Omental fat pad (tissue), 4 donors: ENCODE results near the gene LAMC1. TPM values are rescaled to one million over a fixed set of nuclear protein-coding genes. Genes with fewer than 3 reads are reported as not detected.
"Not testable (repeated sequence)": the region's sequence is repeated elsewhere in the genome, so short reads cannot be mapped to it uniquely, and the experiment has no call there.

Experiments used
- ATAC-seq: fragments of 150-250 bp; one replicate; pipeline ENCODE4 v1.9.1; 2016; ENCODE audit warnings: mild to moderate bottlenecking, moderate library complexity; ENCODE audit not compliant: low FRiP score
- DNase-seq: peaks from one replicate; pipeline ENCODE4 v3.0.0-alpha.2; 2019; ENCODE audit warnings: low spot score
- total RNA-seq, 4 donors: library from RNA; depleted of rRNA; stranded (reverse); fragments of >200 nt; gene quantifications; one replicate each; pipeline ENCODE4 v1.1.0, GENCODE V29; 2016
- TF ChIP-seq, protein P1 (sequence below), 3 donors: fragments of 450-650 bp; IDR thresholded peaks; one replicate each; pipeline ENCODE4 v1.5.1; 2016 to 2017; ENCODE audit warnings: antibody characterized with exemption in 3 of 3, mild to moderate bottlenecking in 3 of 3, moderate library complexity in 2 of 3

The LAMC1 gene
- total RNA-seq, 4 donors from 2014 or later: 377 to 829 (median 461) TPM

DNA sequence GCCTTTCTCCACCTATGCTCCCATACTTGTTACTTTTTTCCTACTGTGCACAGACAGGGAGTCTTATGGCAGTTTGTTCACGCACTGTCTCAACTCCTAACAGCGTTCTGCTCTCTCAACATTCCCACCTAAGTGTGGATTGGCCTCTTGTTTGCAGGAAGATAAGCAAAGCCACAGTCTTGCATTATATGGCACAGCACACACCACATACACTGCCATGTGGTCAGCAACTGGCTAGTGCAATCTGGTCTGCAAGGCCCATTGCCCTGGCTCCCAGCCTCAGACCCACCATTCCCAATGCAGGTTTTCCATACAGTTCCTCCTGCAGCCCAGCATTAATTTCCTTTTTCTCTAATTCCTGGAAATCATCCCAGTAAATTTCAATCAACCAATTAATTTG is 124.5 kb downstream of the LAMC1 start:
- no peak for ATAC-seq
- DNase-seq: no peak
- TF ChIP-seq, protein P1, sequence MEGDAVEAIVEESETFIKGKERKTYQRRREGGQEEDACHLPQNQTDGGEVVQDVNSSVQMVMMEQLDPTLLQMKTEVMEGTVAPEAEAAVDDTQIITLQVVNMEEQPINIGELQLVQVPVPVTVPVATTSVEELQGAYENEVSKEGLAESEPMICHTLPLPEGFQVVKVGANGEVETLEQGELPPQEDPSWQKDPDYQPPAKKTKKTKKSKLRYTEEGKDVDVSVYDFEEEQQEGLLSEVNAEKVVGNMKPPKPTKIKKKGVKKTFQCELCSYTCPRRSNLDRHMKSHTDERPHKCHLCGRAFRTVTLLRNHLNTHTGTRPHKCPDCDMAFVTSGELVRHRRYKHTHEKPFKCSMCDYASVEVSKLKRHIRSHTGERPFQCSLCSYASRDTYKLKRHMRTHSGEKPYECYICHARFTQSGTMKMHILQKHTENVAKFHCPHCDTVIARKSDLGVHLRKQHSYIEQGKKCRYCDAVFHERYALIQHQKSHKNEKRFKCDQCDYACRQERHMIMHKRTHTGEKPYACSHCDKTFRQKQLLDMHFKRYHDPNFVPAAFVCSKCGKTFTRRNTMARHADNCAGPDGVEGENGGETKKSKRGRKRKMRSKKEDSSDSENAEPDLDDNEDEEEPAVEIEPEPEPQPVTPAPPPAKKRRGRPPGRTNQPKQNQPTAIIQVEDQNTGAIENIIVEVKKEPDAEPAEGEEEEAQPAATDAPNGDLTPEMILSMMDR (IDR thresholded peaks at IDR 0.05): no peak

DNA sequence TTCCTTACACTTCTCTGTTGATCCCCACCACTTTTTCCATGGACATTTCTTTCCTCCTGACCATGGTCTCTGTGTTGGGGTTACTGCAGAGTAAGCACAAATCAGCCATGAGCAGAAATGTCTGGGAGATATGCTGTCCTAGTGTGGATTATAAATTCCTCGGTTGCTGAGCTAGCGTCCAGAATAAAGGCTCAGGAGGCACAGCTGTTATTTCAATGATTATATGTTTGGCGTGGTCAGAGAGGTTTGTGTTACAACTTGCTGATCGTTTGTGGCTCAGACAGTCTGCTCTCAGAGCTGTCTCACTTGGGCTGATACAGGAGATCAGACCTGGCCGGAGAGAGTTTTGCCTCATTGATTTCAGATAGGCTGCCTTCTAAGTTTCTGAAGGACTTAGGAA is 125.4 kb downstream of the LAMC1 start:
- TF ChIP-seq, protein P1 (IDR thresholded peaks at IDR 0.05): no peak
- DNase-seq: no peak
- no peak for ATAC-seq

DNA sequence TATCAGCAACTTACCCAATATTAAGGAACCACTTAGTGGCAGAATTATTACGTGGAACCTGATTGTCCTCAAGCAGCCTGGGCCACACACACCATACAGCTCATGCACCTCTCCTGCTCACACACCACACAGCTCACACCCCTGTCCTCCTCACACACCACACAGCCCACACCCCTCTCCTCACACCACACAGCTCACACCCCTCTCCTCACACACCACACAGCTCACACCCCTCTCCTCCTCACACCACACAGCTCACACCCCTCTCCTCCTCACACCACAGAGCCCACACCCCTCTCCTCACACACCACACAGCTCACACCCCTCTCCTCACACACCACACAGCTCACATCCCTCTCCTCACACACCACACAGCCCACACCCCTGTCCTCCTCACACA is 126.1 kb downstream of the LAMC1 start:
- no peak for ATAC-seq
- no peak for DNase-seq
- TF ChIP-seq, protein P1 (IDR thresholded peaks at IDR 0.05): no peak

DNA sequence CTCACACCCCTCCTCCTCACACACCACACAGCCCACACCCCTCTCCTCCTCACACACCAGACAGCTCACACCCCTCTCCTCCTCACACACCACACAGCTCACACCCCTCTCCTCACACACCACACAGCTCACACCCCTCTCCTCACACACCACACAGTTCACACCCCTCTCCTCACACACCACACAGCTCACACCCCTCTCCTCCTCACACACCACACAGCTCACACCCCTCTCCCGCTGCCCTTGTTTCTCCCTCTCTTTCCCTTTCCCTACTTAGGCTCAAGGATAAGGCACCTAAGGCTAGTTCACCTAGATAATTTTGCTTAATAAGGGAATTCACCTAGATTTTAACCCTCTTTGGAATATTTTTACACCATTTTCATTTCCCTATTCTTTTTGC is 126.8 kb downstream of the LAMC1 start:
- DNase-seq, ATAC-seq: not testable (repeated sequence)

DNA sequence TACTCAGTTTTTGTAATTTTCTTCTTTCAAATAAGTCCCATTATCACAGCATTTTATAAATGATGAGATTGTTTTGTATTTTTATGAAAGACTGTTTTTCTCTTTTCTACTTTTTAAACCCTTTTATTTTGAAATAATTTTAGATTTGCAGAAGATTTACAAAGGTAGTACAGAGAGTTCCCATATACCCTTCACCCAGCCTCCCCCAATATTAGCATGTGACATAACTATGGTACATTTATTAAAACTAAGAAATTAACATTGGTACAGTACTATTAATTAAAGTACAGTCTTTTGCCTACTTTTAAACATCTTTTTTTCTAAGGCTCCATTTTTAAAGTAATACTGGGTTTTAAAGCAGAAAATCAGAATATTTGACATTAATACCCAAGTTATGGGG is 127.2 kb downstream of the LAMC1 start:
- ATAC-seq (no peak), DNase-seq (no peak)
- TF ChIP-seq, protein P1 (IDR thresholded peaks at IDR 0.05): no peak

DNA sequence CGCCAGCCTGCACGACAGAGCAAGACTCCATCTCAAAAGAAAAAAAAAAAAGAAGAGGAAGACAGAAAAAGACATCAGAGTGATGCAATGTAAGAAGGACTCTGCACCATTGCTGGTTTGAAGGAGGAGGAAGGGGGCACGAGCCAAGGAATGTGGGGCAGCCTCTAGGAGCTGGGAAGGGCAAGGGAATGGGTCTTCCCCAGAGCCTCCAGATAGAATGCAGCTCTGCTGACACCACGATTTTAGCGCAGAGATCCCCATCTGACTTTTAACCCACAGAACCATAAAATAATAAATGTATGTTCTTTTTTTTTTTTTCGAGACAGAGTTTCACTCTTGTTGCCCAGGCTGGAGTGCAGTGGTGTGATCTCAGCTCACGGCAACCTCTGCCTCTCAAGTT is 129.0 kb downstream of the LAMC1 start:
- no peak for DNase-seq
- ATAC-seq: no peak
- TF ChIP-seq, protein P1 (IDR thresholded peaks at IDR 0.05): no peak

DNA sequence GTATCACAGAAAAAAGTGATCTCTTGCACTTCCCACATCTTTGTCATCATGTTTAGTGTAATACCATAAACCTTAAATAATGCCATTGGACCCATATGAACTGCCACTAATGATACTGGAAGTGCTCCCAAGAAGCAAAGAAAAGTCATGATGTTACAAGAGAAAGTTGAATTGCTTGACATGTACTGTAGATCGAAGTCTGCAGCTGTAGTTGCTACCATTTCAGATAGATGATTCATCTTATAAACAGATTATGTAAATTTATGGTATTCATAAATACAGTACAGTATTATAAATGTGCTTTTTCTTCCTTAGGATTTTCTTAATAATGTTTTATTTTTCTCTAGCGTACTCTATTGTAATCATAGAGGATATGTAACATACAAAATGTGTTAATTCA is 132.7 kb downstream of the LAMC1 start:
- DNase-seq (no peak), ATAC-seq (no peak)
- TF ChIP-seq, protein P1 (IDR thresholded peaks at IDR 0.05): no peak

DNA sequence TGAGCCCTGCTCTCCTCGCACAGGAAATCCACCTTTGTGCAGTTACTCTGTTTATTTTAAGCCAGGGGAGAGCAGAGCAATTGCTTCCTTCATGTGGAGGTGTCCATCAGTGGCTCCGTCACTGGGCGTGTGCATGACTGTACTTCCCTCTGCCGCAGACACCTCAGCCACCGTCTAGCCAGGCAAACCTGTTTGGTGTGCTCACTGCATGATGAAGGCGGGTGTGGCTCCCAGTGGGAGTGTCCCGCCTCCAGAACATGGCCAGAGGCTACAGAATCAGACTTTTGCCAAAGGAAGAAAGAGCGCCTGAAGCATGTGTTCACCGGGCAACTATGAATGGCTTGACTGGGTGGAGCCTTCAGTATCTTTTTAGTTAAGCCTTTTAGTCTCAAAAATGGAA is 136.7 kb downstream of the LAMC1 start:
- TF ChIP-seq, protein P1 (IDR thresholded peaks at IDR 0.05): no peak
- no peak for DNase-seq
- peak; percentile 25 for ATAC-seq
